HS-5 (cell line): Measurements from ENCODE around the gene CIAO3.
"Not testable (repeated sequence)": the region's sequence is repeated elsewhere in the genome, so short reads cannot be mapped to it uniquely, and the experiment has no call there.

ENCODE experiments used
- DNase-seq: peaks from one replicate; pipeline ENCODE4 v3.0.0-alpha.2; 2012; ENCODE audit warnings: low read depth

CIAO3 gene

DNA sequence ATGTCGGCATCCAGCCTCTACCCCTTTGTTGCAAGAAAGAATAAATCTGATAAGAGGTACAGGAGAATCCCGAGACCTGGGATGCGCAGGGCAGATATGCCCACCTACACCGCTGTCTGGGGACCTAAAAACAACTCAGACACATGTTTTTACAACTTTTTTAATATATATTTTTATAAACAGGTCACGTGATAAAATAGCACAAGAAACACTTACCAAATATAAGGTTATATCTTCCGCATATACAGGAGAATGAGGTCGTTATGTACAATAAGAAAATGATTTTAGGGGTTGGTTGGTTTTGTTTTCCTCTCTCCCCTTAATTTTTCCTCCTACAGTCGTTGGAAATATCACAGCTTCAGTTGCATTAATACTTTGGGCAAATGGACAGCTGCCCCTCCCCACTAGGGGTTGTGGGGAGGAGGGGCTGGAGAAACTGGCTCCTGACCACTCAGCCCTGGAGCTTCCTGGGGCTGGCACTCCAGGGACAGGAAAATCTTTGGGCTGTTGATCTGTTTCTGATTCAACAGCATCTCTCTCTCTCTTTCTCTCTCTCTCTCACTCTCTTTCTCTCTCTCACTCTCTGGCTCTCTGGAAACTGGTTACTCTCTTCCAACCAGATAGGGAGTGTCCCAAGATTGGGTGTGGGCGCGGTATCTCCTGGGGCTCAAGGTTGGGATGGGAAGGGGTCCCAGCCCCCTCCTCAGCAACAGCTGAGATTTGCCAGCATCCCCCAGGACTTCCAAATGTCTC, 48.3 kb downstream of the CIAO3 start:
- no peak for DNase-seq

DNA sequence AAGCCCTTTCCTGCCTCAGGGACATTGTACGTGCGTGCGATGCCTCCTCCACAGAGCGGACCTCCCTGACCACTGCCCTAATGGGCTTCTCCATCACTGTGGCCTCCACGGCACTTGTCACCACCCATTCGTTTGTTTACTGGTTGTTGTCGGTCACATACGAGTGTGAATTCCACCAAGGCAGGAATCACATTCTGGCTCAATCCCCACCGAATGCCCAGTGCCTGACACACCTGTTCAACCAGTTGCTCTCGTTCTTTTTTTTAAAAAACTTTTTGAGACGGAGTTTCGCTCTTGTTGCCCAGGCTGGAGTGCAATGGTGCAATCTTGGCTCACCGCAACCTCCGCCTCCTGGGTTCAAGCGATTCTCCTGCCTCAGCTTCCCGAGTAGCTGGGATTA, 49.6 kb downstream of the CIAO3 start:
- DNase-seq, result not testable (repeated sequence)

DNA sequence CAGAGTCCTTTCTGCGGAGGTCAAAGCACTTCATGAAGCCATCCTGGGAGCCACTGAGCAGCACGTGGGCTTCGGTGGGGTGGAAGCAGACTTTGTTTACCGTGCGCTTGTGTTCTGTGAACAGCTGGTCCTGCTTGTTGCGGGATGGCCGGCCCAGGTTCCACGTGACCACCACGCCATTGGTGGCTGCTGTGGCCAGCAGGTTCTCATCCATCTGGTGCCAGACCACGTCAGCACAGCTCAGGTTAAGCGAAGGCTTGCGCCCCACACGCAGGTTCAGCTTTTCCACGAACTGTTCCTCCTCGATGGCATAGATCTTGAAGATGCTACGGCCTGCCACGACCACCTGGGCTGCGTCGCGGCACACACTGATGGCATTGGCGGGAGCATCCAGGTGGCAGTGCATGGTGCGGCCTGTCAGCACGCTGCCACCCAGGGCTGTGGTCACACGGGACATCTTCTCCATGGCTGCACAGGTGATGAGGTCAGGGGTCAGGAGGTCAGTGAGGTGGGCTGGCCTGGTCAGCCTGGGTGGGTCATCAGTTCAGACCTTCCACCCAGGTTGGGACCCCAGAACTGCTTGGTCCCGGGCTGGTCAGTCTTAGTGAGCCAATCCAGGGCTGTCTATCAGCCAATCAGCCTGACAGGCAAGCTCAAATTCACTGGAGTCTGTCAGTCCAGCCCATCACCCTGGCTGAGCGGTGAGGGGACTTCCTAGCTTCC, 51.5 kb downstream of the CIAO3 start:
- no peak for DNase-seq

DNA sequence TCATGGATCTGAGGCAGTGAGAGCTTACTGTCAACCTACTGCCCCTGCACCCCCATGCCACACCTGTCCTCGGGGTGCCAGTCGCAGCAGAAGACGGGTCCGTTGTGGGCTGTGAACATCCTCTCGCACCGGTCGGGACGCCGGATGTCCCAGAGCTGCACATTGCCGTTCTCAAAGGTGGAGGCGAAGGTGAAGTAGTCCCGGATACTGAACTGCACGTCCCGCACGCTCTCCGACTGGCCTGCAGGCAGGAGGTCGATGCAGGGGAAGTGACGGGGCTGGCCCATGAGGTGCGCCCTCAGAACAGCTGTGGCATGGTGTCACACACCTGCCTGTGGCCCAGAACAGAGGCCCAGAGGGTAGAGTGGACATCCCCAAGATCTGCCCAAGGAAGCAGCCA, 53.3 kb downstream of the CIAO3 start:
- no peak for DNase-seq

DNA sequence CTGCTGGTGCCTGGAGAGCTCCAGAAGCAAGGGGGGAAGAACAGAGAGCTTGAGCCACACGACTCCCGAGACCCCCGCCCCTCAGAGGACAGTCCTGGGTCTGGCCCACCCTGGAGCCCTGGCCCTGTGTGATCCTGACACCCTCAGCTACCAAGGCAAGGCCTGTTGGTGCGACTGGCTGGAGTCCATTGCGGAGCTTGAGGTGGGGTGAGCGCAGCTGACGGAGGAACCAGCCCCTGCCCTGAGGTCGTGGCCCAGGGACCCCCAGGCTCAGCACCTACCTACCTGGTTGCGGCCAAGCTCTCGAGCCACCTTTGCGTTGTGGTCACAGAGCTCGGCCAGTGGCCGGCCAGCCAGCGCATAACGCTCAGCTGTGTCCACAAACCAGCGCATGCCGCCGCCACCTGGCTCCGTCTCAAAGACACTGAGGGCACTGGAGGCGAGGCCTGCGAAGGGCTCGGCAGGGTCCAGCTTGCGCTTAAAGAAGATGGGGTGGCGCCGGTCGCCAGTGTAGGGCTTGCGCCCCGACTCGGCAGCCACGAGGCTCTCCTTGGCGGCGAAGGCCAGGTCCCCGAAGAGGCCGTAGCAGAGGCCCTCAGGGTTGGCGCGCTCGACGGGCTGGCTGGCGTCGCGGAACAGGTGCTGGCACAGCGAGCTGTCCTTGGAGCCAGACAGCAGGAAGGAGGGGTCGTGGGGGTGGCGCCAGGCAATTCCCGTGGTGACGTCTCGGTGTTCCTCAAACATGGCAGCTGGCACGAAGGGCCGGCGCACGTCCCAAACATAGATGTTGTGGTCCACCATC, 54.1 kb downstream of the CIAO3 start:
- DNase-seq, result no peak

DNA sequence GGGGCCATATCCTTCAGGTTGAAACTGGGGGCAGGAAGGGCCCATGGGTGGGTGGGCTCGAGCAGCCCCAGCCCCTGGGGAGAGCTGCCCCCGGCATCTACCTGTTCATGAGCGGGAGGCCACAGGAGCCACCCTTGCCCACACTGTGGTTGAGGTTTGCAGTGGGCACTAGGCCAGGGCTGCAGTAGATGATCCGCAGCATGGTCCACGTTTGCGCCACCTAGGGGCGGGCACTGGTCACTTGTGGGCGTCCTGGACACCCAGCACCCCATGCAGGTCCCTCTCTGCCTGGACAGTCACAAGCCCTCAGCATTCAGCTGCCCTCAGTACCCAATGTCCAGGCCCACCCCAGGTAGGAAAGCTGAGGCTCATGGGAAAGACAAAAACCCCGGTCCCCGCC, 54.8 kb downstream of the CIAO3 start:
- DNase-seq, result no peak

DNA sequence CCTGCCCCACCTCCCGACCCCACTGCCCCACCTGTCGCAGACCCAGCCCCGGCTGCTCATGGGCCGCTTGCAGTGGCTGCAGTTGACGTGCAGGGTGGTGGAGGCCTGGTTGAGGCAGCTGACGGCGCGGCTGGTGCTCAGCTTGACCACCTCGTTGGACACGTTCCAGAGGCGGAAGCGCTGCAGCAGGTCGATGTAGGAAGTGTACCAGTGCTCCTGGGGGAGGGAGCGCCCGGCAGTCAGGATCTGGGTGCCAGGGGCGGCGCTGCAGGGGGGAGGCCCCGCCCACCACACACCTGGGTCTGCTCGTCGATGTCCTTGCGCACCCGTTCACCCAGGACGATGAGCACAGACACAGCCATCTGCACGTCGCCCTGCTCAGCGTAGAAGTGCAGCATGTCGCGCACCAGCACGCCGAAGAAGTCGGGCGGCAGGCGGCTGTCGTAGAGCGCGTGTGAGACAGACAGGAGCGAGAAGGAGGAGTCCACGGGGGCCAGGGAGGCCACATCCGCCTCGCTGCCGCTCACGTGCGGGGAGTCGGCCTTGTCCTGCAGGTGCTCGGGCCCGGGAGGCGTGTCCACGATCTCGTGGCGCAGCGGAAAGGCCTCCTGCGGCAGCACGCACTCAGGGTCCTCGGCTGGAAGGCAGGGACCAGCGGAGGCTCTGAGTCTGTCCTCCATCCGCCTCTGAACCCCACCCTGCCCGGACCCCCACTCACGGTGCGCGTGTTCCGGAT, 55.7 kb downstream of the CIAO3 start:
- no peak for DNase-seq

GRCh38 chr16:684071-684794, 56.6 kb downstream of the CIAO3 start, which contains the start of gene JMJD8:
Gene JMJD8 (minus strand): TSS chr16:684334. CDS start chr16:684319, 15 bp downstream.
- DNase-seq, result peak; percentile 49

- no peak for DNase-seq
These were observed 57.3 kb downstream of the CIAO3 start for GRCh38 chr16:683396-684070.

- DNase-seq, result no peak
These were observed 58.1 kb downstream of the CIAO3 start for GRCh38 chr16:682493-683395.

DNA sequence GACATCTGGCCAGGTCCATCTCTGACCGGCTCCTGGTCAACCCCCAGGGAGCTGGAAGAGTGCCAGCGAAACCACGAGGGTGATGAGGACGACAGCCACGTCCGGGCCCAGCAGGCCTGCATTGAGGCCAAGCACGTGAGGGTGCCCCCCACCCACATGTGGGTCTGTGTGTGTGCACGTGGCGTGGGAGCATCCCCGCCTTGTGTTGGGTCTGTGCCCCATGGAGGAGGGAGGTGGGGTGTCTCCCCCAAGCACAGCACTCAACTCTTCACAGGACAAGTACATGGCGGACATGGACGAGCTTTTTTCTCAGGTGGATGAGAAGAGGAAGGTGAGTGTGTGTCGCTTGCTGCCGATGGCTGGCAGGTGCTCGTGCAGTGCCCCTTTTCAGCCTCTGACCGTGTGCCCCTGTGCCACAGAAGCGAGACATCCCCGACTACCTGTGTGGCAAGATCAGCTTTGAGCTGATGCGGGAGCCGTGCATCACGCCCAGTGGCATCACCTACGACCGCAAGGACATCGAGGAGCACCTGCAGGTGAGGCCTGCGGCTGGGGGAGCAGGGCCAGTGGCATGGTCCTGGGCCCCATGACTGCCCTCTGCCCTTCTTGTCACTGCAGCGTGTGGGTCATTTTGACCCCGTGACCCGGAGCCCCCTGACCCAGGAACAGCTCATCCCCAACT, 58.9 kb downstream of the CIAO3 start:
- DNase-seq, result no peak

DNA sequence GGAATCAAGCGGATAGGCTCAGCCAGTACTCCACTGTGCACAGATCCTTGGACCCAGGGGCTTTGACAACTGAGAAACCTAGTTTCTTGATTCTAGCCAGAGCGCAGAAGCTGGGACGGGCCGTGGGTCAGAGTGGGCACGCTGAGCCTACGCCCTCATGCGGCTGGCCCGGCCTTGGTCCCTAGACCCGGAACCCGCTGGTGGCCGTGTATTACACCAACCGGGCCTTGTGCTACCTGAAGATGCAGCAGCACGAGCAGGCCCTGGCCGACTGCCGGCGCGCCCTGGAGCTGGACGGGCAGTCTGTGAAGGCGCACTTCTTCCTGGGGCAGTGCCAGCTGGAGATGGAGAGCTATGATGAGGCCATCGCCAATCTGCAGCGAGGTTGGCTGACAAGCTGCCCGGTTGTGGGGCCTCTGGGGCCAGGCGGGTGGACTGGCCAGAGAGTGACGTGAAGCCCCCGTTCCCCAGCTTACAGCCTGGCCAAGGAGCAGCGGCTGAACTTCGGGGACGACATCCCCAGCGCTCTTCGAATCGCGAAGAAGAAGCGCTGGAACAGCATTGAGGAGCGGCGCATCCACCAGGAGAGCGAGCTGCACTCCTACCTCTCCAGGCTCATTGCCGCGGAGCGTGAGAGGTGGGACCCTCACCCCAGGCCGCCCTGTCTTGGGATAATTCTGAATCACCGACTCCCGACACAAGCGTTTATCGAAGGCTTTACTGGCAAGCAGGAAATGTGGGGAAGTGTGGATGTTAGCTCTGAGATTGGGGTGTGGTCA, 59.6 kb downstream of the CIAO3 start:
- no peak for DNase-seq

DNA sequence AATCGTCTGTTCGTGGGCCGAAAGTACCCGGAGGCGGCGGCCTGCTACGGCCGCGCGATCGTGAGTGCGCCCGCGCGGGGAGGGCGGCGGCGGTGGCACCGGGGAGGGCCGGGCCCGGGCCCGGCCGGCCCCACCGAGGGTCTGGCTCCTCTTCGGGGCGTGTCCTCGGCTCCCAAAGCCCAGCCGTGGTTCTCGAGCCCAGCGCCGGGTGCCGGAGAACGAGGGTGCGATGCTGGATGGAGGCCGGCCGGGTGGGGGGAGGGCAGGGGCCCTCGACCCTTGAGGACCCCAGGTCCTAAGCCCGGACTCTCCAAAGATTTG, 60.2 kb downstream of the CIAO3 start:
- DNase-seq, result no peak

DNA sequence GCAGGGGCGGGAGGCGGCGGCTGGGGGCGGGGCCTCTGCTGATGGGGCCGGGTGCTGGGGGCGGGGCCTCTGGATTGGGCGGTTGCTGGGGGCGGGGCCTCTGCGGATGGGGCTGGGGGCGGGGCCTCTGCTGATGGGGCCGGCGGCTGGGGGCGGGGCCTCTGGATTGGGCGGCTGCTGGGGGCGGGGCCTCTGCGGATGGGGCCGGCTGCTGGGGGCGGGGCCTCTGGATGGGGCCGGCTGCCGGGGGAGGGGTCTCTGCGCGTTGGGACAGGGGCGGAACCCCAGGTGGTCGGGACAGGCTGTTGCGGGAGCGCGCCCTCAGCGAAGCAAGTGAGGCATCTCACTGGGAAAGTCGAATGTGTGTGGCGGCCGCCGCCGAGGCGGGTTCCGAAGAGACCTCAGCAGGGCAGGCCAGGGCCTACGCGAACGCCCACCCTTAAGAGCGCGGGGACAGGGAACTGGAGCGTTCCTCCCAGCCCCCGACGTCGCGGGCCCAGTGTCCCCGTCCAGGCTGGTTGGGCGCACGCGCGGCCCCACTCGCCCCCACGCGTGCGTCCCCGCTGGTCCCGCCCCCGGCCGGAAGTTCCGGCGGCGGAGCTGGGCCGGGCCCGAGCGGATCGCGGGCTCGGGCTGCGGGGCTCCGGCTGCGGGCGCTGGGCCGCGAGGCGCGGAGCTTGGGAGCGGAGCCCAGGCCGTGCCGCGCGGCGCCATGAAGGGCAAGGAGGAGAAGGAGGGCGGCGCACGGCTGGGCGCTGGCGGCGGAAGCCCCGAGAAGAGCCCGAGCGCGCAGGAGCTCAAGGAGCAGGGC, 60.8 kb downstream of the CIAO3 start, which contains the start of gene STUB1:
Gene STUB1 (plus strand): TSS at position 597 of the 811 bp plus-strand sequence. CDS start 116 bp downstream, at position 713.
- DNase-seq, result peak; percentile 49
